Fibroblast of skin of right quadriceps (primary cell): Measurements from ENCODE around the gene ABCA2.
"Not testable (repeated sequence)": the region's sequence is repeated elsewhere in the genome, so short reads cannot be mapped to it uniquely, and the experiment has no call there.

Experiments
- DNase-seq: peaks from one replicate; pipeline ENCODE4 v3.0.0-alpha.2; 2013

ABCA2 gene

DNA sequence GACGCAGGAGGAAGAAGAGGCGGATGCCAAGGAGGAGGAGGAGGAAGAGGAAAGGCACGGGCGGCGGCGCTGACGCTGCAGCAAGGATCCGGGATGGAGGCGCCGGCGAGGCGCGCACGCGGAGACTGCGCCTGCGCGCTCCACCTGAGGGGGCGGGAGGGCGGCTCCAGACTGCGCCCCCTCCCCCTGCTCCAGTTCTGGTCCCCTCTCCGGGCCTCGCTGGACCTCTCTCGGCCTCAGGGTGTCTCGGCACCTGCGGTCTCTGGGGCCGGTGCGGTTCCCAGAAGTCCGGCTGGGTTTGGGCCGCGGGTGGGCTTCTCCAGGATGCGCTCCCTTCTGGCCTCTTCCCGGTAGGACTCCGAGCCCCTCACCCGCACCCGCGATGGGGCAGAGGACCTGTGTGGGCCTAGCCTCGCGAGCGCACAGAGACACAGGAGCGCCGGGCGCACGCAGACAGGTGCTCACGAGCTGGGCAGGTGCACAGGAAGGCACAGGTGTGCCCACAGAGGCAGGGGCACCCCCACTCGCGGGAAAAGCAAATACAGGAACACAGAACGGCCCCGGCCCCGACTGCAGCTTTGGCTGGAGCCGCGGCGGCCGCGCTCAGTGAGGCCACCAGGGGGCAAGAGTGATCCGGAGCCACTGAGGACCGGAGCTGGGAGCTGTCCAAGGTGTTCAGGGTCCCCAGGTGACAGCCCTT is 18.2 kb upstream of the ABCA2 start, which contains the start of gene NPDC1:
Gene NPDC1 (minus strand): TSS at position 90 of the 700 bp plus-strand sequence. CDS start 188 bp downstream, outside the sequence.
- peak; percentile 54 for DNase-seq

DNA sequence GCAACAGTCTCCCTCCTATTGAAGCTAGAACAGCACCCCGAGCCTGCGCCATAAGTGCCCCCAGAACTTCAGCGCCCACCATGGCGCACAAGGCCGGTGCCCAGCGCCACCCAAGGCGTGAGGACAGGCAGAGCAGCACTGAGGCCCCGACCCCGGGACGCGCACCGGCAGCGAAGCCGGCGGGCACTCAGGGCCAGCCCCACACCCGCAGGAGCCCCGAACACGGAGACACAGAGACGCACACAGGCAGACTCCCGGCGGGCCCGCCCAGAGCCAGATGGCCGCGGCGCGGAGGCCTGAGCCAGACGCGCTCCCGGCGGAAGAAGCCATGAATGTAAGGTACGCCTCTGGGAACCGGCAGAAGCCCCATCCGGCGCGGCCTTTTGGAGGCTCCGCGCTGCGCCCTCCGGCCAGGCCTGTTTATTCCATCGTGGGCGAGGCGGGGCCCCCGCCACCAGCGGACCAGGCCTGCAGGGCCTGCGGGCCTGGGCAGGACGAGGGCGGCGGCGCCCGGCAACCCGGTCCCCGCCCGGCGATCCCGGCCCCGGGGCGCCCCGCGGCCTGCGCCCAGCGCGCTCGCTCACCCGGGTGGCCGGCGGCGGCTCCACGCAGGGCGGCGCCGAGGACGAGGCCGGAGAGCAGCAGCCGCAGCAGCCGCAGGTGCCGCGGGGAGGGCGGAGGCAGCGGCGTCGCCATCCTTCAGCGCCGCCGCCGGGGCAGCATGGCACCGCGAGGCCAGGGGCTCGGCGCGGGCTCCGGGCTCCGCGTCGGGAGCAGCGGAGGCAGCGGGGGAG is 17.5 kb upstream of the ABCA2 start:
- DNase-seq, result peak; percentile 21

- DNase-seq, result no peak
Measured at GRCh38 chr9:137044502-137045177, 16.6 kb upstream of the ABCA2 start.

- no peak for DNase-seq
Measured at GRCh38 chr9:137044037-137044436, 16.0 kb upstream of the ABCA2 start.

DNA sequence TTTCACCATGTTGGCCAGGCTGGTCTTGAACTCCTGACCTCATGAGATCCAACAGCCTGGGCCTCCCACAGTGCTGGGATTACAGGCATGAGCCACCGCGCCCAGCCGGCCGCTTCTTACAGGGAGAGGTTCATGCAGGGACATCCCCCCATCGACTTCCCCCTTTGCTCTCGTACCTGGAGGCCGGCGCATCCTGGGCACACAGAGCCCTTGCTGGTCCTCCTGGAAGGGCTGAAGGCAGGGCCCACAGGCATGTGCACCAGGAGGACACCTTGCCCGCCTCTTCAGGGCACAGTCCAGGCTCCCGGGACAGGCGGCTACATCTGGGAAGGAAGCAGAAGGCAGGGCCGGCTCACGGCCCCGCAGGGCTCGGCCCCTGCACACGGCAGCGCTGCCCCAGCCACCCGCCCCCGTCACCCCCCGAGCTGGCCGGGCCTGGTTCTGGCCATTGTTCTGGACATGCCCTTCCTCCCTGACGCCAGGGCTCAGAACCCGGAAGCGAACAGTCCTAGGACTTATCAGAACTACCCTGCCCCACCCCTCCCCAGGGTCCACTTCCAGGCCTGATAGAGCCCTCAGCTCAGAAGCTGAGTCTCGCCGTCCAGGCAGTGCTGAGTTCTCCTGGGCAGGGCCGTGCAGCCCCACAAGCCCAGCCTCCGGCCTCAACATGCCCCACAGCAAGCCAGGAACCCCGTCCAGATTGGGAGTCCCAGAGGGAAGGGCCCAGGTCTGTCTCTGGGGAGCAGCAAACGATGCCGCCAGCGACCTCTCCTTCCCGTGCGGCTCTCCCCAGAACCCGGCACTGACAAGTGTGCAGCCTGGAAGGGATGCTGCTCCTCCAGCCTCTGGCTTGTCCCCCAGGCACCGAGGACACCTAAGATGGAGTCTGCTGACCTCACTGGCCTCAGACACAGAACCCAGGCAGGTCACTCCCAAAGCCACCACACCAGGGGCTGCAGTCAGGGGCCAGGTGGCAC is 15.0 kb upstream of the ABCA2 start:
- no peak for DNase-seq

DNA sequence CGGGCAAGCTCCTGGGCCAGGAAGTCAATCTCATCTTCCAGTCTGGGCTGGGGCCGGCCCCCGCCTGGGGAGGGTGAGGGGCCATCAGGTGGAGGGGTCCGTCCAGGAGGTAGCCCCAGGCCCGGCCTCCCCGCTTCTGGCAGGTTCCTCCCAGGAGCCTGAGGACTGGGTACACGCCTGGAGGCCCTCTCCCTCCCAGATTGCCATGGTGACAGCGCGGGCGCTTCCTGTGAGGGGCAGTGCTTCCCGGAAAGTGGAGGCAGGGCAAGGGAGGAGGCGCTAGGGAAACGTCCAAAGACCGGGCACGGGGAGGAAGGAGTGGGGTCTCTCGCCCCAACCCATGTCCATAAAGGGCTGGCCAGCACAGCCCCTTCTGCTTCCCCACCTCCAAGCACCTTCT is 13.1 kb upstream of the ABCA2 start:
- no peak for DNase-seq

- DNase-seq, result no peak
Measured at GRCh38 chr9:137040568-137040967, 12.5 kb upstream of the ABCA2 start.

GRCh38 chr9:137039611-137040366 is 11.8 kb upstream of the ABCA2 start:
- no peak for DNase-seq

DNA sequence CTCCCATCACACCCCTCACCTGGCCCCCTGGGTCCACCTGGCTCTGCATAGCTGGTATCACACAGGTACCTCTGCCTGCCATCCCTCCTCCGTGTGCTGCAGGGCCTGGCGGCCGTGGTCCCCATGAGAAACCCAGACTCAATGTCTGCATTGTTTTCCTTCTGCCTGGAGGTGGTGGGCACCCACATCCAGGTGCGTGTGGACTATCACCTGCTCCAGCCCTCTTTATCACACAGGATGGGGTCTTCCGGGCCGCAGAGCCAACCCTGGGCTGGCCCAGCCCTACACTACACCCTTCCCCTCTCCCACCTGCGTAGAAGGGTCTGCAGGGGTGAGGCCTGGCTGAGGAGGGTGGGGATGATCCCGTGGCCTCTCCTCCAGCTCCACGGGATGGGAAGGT is 10.9 kb upstream of the ABCA2 start:
- DNase-seq, result no peak

DNA sequence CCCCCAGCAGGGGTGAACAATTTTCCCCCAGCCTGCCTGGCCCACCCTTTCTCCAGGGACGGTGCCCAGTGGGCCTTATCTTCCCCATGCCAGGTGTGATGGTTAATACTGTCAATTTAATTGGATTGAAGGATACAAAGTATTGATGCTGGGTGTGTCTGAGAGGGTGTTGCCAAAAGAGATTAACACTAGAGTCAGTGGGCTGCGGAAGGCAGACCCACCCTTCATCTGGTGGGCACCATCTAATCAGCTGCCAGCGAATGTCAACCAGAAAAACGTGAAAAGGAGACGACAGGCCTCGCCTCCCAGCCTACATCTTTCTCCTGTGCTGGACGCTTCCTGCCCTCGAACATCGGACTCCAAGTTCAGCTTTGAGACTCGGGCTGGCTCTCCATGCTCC is 9.4 kb upstream of the ABCA2 start:
- no peak for DNase-seq

DNA sequence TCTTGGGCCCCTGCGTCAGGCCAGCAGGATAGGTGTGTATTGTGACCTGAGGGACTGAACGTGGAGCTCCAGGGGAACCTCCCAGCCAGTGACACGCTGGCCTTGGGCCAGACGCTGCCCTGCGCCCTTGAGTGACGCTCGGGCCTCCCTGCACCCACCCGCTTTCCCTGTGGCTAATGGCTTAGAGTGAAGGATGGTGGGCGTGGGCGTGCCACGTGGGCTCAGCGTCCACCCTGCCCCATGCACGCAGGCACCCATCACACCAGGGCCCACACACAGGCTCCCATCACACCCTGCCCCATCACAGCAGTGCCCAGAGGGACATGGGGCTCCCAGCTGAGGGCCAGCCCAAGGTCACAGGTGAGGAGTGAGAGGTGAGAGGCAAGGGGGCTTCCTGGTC is 9.0 kb upstream of the ABCA2 start:
- DNase-seq, result no peak

DNA sequence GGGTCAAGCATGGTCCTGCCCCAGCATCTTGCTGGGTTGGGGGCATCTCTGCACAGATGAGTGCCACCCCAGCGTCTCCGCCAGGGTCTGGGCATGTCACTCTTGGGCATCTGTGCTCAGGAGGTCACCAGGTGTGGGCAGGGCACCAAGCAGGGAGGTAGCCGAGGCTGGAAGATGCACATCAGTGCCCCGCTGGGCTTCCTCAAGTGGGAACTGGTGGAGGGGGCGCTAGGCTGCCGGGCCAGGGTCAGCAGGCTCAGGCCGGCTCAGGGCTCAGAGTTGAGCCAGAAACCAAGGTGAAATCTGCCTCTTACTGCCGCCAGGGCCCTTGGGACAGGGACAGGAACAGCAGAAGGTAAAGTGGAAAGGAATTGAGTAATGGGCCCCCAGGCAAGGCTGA is 7.9 kb upstream of the ABCA2 start:
- DNase-seq, result no peak

- no peak for DNase-seq
Measured at GRCh38 chr9:137035507-137035834, 7.4 kb upstream of the ABCA2 start.

- peak; percentile 62 for DNase-seq
Measured at GRCh38 chr9:137034709-137035506, 6.9 kb upstream of the ABCA2 start.

GRCh38 chr9:137034039-137034708 is 6.1 kb upstream of the ABCA2 start:
- DNase-seq, result no peak

- DNase-seq, result not testable (repeated sequence)
Measured at GRCh38 chr9:137033481-137033880, 5.4 kb upstream of the ABCA2 start.

DNA sequence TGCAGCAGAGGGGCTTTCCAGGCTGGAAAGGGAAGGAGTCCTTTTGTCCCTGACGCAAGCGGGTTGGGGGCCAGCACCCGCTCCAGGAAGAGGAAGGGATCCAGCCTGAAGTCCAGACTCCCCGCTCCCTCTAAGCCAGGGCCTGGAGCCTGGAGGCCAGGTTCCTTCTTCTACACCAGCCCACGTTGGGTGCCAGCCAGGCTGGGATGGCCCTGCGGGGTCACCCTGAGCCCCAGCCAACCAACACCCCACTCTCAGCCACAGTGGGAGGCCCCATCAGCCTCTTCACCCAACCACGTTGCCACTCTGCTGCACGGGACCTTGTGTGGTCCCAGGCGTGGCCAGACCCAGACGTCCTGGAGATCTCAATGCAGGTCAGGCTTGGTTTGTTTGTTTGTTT is 4.8 kb upstream of the ABCA2 start:
- DNase-seq, result no peak

DNA sequence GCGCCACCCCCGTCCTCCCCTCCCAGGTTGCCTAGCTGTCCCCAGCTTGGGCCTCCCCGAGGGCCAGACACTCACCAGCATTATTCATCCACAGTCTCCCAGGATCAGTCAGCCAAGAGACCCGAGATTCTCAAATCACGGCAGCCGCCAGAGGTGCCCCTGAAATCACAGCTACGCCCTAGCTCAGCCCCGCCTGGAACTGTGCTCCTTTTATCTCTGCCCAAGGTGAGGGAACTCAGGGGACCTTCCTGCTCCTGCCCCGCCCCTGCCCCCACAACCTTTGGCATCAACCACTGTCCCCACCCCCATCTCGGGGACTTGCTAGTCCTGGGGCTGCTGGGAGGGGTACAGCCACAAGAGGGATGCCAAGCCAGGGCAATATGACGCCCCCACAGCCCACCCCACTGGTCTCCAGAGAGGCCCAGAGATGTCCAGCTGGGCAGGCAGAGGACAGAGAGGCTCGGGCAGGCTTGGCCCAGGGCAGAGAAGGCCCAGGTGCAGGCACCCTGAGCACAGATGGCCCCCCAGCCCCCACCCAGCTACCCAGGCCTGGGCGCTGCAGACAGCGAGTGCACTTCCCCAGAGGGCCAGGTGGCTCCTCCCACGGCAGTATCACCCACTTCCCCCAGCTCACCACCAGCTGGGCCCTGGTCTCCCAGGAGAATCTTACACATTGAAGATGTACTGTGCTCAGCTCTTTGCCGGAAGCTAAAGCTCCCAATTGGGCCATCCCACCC is 4.0 kb upstream of the ABCA2 start, which contains the start of gene FUT7:
Gene FUT7 (minus strand): TSS at position 185 of the 737 bp plus-strand sequence. CDS start 97 bp downstream, at position 88.
- no peak for DNase-seq
